Left lung (tissue), 10 donors: ENCODE results near the gene FER. TPM values are rescaled to one million over a fixed set of nuclear protein-coding genes. Genes with fewer than 3 reads are reported as not detected.

ENCODE experiments used
- ATAC-seq: fragments of 200-7000 bp; cut with Tn5 transposase; one replicate; pipeline ENCODE4 v1.9.1; 2020; ENCODE audit warnings: moderate library complexity
- DNase-seq, 4 donors: peaks; one replicate each; pipeline ENCODE4 v3.0.0-alpha.2; 2013 to 2020
- H3K27ac ChIP-seq, 2 donors: fragments of 200-600 bp; sonication (generic) in 1 of 2; one replicate each; pipeline versions ENCODE4 v1.5.0 to v1.8.0; 2020 to 2021
- H3K27me3 ChIP-seq, 2 donors: fragments of 200-600 bp; sonication (generic) in 1 of 2; one replicate each; pipeline versions ENCODE4 v1.5.0 to v1.8.0; 2020 to 2021
- H3K36me3 ChIP-seq, 2 donors: fragments of 200-600 bp; sonication (generic) in 1 of 2; one replicate each; pipeline versions ENCODE4 v1.5.0 to v1.8.0; 2020 to 2021
- H3K4me1 ChIP-seq, 2 donors: fragments of 200-600 bp; one replicate each; pipeline ENCODE4 v1.8.0; 2021
- H3K4me3 ChIP-seq, 2 donors: fragments of 200-600 bp; sonication (generic) in 1 of 2; one replicate each; pipeline versions ENCODE4 v1.5.0 to v1.8.0; 2020 to 2021; ENCODE audit warnings: mild to moderate bottlenecking in 1 of 2
- H3K9me3 ChIP-seq, 2 donors: fragments of 200-600 bp; sonication (generic) in 1 of 2; one replicate each; pipeline versions ENCODE4 v1.5.0 to v1.8.0; 2020 to 2021
- intact Hi-C, 2 donors: fragments of 100-400 bp; cut with DNase I; formaldehyde crosslinking; loops; one replicate each; pipeline versions ENCODE4 v1.11.2 to v1.14.2; 2022
- polyA plus RNA-seq, 6 donors: library from polyadenylated mRNA; unstranded; fragments of 120-200 nt; gene quantifications; one replicate each; pipeline ENCODE4 v1.2.1, GENCODE V29; 2013; ENCODE audit not compliant: insufficient read length in 6 of 6
- total RNA-seq, 2 donors: library from RNA; stranded (reverse); fragmentation: NEBNext Ultra II Directional; extraction: Animal tissue kit (Norgen Biotek cat#: 25700); gene quantifications; one replicate each; pipeline ENCODE4 v1.2.1, GENCODE V29; 2021
- TF ChIP-seq, protein P1 (sequence below), 2 donors: fragments of 200-600 bp; sonication (generic) in 1 of 2; IDR thresholded peaks; one replicate each; pipeline versions ENCODE4 v1.5.0 to v1.8.0; 2021; ENCODE audit warnings: antibody characterized with exemption in 2 of 2
- donor health status: DM: no; HTN: yes; CAD: no.
- donor health status: DM: no; HTN: no; CAD: no.

FER gene
- total and polyA plus RNA-seq, 8 donors, result 16.6 to 27.0 (median 19.4) TPM

DNA sequence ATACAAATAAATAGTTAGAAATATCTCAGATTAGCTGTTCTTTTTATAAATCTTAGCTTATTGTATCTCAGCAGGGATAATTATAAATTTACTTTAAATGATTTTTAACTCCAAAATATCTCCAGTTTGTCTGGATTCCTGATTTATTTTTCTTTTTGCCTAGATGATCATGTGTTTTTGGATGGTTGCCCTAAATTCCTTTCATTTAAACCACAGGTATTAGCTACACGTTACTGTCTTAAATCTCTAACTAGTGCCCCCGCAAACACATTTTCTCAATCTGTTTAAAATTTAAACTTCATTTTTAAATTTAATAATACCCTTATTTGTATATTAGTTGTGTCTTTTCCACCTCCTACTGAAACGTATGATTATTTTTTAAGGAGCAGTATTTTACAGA lies 5.6 kb downstream of the FER start:
- Histone ChIP-seq H3K27me3 (no peaks in the 10 kb centered on the region), H3K4me1 (peaks cover 0 to 7% of the 10 kb centered on the region in 2 donors), H3K9me3 (no peaks in the 10 kb centered on the region), H3K27ac (no peak overlapping the region), H3K36me3 (no peaks in the 10 kb centered on the region), H3K4me3 (no peak overlapping the region)
- intact Hi-C loops, result no loop called here
- TF ChIP-seq, protein P1, sequence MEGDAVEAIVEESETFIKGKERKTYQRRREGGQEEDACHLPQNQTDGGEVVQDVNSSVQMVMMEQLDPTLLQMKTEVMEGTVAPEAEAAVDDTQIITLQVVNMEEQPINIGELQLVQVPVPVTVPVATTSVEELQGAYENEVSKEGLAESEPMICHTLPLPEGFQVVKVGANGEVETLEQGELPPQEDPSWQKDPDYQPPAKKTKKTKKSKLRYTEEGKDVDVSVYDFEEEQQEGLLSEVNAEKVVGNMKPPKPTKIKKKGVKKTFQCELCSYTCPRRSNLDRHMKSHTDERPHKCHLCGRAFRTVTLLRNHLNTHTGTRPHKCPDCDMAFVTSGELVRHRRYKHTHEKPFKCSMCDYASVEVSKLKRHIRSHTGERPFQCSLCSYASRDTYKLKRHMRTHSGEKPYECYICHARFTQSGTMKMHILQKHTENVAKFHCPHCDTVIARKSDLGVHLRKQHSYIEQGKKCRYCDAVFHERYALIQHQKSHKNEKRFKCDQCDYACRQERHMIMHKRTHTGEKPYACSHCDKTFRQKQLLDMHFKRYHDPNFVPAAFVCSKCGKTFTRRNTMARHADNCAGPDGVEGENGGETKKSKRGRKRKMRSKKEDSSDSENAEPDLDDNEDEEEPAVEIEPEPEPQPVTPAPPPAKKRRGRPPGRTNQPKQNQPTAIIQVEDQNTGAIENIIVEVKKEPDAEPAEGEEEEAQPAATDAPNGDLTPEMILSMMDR (IDR thresholded peaks at IDR 0.05), result no peak
- no peak for ATAC-seq
- DNase-seq, result no peak

DNA sequence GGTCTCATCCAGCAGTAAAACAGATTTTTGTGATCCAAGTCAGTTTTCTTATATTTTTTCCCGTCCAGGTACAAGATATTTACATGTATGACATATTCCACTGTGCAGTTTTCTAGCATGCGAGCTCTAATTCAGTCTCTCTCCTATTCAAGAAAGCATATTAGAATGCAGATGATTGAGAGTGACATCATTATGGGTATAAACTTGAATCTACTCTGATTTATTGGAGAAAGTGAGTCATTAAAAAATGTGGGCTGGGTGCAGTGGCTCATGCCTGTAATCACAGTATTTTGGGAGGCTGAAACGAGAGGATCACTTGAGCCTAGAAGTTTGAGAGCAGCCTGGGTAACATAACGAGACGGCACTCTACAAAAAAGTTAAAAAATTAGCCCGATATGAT lies 6.2 kb downstream of the FER start:
- Histone ChIP-seq H3K36me3 (no peaks in the 10 kb centered on the region), H3K27ac (no peak overlapping the region), H3K27me3 (no peaks in the 10 kb centered on the region), H3K4me3 (no peak overlapping the region), H3K9me3 (no peaks in the 10 kb centered on the region), H3K4me1 (peaks cover 0 to 7% of the 10 kb centered on the region in 2 donors)
- no peak for DNase-seq
- no peak for ATAC-seq
- TF ChIP-seq, protein P1 (IDR thresholded peaks at IDR 0.05), result no peak
- intact Hi-C loops, result no loop called here

DNA sequence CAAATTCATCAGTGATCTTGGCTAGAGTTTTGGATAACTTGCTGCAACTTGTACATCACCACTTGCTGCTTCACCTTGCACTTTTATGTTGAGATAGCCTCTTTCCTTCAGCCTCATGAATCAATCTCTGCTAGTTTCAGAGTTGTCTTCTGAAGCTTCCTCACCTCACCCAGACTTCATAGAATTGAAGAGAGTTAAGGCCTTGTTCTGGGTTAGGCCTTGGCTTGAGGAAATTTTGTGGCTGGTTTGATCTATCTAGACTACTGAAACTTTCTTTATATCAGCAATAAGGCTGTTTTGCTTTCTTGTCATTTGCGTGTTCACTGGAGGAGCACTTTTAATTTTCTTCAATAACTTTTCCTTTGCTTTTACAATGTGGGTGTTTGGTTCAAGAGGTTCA lies 12.8 kb downstream of the FER start:
- intact Hi-C loops, result no loop called here
- H3K36me3 ChIP-seq, result no peaks in the 10 kb centered on the region
- TF ChIP-seq, protein P1 (IDR thresholded peaks at IDR 0.05), result no peak
- ATAC-seq, result no peak
- no peak overlapping the region for H3K27ac ChIP-seq
- H3K9me3 ChIP-seq, result no peaks in the 10 kb centered on the region
- no peak overlapping the region for H3K4me3 ChIP-seq
- no peaks in the 10 kb centered on the region for H3K27me3 ChIP-seq
- DNase-seq, result no peak
- peaks cover 0 to 3% of the 10 kb centered on the region in 2 donors for H3K4me1 ChIP-seq

DNA sequence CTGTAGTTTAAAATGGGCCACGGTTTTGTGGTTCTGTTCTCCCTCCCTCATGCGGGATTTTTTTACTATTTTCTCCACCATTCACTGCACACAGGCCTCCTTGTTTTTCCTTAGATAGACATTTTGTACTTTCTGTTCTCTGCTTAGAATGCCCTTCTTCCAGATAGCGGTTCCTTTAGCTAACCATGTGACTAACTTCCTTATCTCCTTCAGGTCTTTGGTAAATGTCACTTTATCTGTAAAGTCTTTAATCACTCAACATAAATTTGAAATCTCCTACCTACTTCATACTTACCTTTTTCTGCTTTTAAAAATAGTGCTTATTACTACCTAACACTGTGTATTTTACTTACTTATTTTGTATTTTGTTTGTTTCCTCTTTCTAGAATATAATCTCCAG lies 15.0 kb downstream of the FER start:
- intact Hi-C loops, result no loop called here

DNA sequence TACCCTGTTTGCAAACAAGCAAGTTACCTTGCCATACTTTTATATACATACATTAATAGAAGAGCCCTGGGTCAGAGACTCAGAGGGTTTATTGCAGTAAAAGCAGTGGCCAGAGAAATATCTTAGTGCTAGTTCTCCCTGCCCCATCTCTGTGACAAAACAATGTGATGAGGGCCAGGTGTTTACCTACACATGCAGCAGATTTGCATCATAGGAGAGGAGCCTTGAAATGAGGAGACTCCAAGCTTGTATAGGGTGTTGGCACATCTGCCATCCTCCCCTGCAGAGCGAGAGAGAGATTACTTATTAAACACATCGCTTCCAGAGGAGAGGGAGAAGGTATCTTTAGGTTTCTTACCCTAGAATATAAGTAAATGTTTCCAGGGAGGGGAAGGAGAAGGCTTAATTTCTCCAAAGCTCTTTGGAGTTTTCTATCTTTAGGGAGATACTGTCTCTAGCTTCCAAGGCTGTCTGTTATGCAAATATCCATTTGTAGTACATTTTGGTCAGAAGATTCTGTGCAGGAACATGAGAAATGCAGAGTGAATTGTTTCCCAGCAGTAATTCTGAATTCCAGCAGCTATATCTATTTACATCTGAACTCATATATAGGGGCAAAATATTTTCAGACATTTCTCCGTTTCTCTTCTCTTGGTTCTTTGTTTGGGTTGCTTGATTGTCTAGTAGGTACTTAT lies 15.7 kb downstream of the FER start:
- DNase-seq (no peak), ATAC-seq (no peak)

More for the DNA sequence above, 15.0 kb downstream of the FER start:
- ATAC-seq, result no peak
- Histone ChIP-seq H3K27ac (no peak overlapping the region), H3K27me3 (no peaks in the 10 kb centered on the region), H3K4me1 (peaks cover 0 to 3% of the 10 kb centered on the region in 2 donors), H3K36me3 (no peaks in the 10 kb centered on the region), H3K4me3 (no peak overlapping the region), H3K9me3 (no peaks in the 10 kb centered on the region)
- DNase-seq, result no peak
- TF ChIP-seq, protein P1 (IDR thresholded peaks at IDR 0.05), result no peak

More for the DNA sequence above, 15.7 kb downstream of the FER start:
- TF ChIP-seq, protein P1 (IDR thresholded peaks at IDR 0.05), result no peak
- H3K36me3 ChIP-seq, result no peaks in the 10 kb centered on the region
- intact Hi-C loops, result no loop called here
- H3K4me1 ChIP-seq, result peaks cover 0 to 3% of the 10 kb centered on the region in 2 donors
- no peaks in the 10 kb centered on the region for H3K27me3 ChIP-seq
- no peak overlapping the region for H3K4me3 ChIP-seq
- no peak overlapping the region for H3K27ac ChIP-seq
- no peaks in the 10 kb centered on the region for H3K9me3 ChIP-seq
